SK-N-SH treated with all-trans-retinoic acid at 6 μM for 48 hours (cell line): Measurements from ENCODE around the gene ARMH1.

Experiments
- ATAC-seq: fragments of 200-7000 bp; cut with Tn5 transposase; 3 replicates; pipeline ENCODE4 v1.9.1; 2020; ENCODE audit warnings: mild to moderate bottlenecking, moderate library complexity
- ARNTL ChIP-seq: fragments of 450-650 bp; formaldehyde crosslinking; IDR thresholded peaks from 2 replicates; pipeline ENCODE4 v1.5.0; 2020; ENCODE audit warnings: low read depth, mild to moderate bottlenecking, moderate library complexity, borderline replicate concordance
- BACH2 ChIP-seq: fragments of 250-450 bp; sonication (Bioruptor Pico); IDR thresholded peaks from 2 replicates; pipeline ENCODE4 v1.9.0; 2021; ENCODE audit warnings: mild to moderate bottlenecking, borderline replicate concordance
- CREB5 ChIP-seq: fragments of 250-450 bp; sonication (Bioruptor Pico); IDR thresholded peaks from 2 replicates; pipeline ENCODE4 v1.5.1; 2020; ENCODE audit warnings: low read depth, mild to moderate bottlenecking, moderate library complexity
- CSDC2 ChIP-seq: fragments of 250-450 bp; sonication (Bioruptor Pico); IDR thresholded peaks from 2 replicates; pipeline ENCODE4 v1.5.0; 2020; ENCODE audit warnings: mild to moderate bottlenecking, moderate library complexity
- CSRNP3 ChIP-seq: fragments of 250-450 bp; sonication (Bioruptor Pico); IDR thresholded peaks from 2 replicates; pipeline ENCODE4 v1.5.1; 2021; ENCODE audit warnings: mild to moderate bottlenecking, moderate library complexity
- ESRRG ChIP-seq: fragments of 250-450 bp; sonication (Bioruptor Pico); IDR thresholded peaks from 2 replicates; pipeline ENCODE4 v1.6.1; 2021; ENCODE audit warnings: mild to moderate bottlenecking
- GLIS3 ChIP-seq: fragments of 250-450 bp; sonication (Bioruptor Pico); IDR thresholded peaks from 2 replicates; pipeline ENCODE4 v1.5.0; 2020; ENCODE audit warnings: mild to moderate bottlenecking, moderate library complexity
- ISL1 ChIP-seq: fragments of 250-450 bp; sonication (Bioruptor Pico); IDR thresholded peaks from 2 replicates; pipeline ENCODE4 v2.1.2; 2022; ENCODE audit warnings: mild to moderate bottlenecking, moderate library complexity
- OSR1 ChIP-seq: fragments of 250-450 bp; sonication (Bioruptor Pico); IDR thresholded peaks from 2 replicates; pipeline ENCODE4 v1.8.0; 2022; ENCODE audit warnings: moderate library complexity, mild to moderate bottlenecking, inconsistent platforms
- PATZ1 ChIP-seq: fragments of 250-450 bp; sonication (Bioruptor Pico); IDR thresholded peaks from 2 replicates; pipeline ENCODE4 v1.8.0; 2020; ENCODE audit warnings: mild to moderate bottlenecking, moderate library complexity, borderline replicate concordance
- POU6F1 ChIP-seq: fragments of 250-450 bp; sonication (Bioruptor Pico); IDR thresholded peaks from 2 replicates; pipeline ENCODE4 v1.8.0; 2021; ENCODE audit warnings: low read depth, mild to moderate bottlenecking, moderate library complexity, borderline replicate concordance
- PPARA ChIP-seq: fragments of 250-450 bp; sonication (Bioruptor Pico); IDR thresholded peaks from 2 replicates; pipeline ENCODE4 v1.5.0; 2020; ENCODE audit warnings: mild to moderate bottlenecking, borderline replicate concordance
- RARB ChIP-seq: fragments of 250-450 bp; sonication (Bioruptor Pico); IDR thresholded peaks from 2 replicates; pipeline ENCODE4 v1.8.0; 2021; ENCODE audit warnings: mild to moderate bottlenecking, moderate library complexity
- SNAI2 ChIP-seq: fragments of 250-450 bp; sonication (Bioruptor Pico); IDR thresholded peaks from 2 replicates; pipeline ENCODE4 v1.5.0; 2020; ENCODE audit warnings: mild to moderate bottlenecking, moderate library complexity
- TCF4 ChIP-seq: fragments of 250-450 bp; sonication (Bioruptor Pico); IDR thresholded peaks from 2 replicates; pipeline ENCODE4 v1.8.0; 2021; ENCODE audit warnings: mild to moderate bottlenecking, moderate library complexity, borderline replicate concordance
- TOX ChIP-seq: fragments of 250-450 bp; sonication (Bioruptor Pico); IDR thresholded peaks from 2 replicates; pipeline ENCODE4 v1.8.0; 2021; ENCODE audit warnings: mild to moderate bottlenecking, moderate library complexity, borderline replicate concordance
- TSHZ2 ChIP-seq: fragments of 250-450 bp; sonication (Bioruptor Pico); IDR thresholded peaks from 2 replicates; pipeline ENCODE4 v1.5.0; 2020; ENCODE audit warnings: mild to moderate bottlenecking, moderate library complexity
- ZC3H10 ChIP-seq: fragments of 250-450 bp; sonication (Bioruptor Pico); IDR thresholded peaks from 2 replicates; pipeline ENCODE4 v1.5.1; 2021; ENCODE audit warnings: mild to moderate bottlenecking, moderate library complexity
- ZFP3 ChIP-seq: fragments of 250-450 bp; sonication (Bioruptor Pico); IDR thresholded peaks from 2 replicates; pipeline ENCODE4 v1.5.0; 2020; ENCODE audit warnings: mild to moderate bottlenecking, moderate library complexity
- ZFP30 ChIP-seq: fragments of 450-650 bp; formaldehyde crosslinking; IDR thresholded peaks from 2 replicates; pipeline ENCODE4 v1.5.0; 2022; ENCODE audit warnings: mild to moderate bottlenecking, moderate library complexity
- ZNF565 ChIP-seq: fragments of 450-650 bp; formaldehyde crosslinking; conservative IDR thresholded peaks from 2 replicates; pipeline ENCODE4 v1.5.0; 2020; ENCODE audit warnings: low read depth, mild to moderate bottlenecking, moderate library complexity
- ZNF70 ChIP-seq: fragments of 450-650 bp; formaldehyde crosslinking; IDR thresholded peaks from 2 replicates; pipeline ENCODE4 v1.5.0; 2020; ENCODE audit warnings: mild to moderate bottlenecking, moderate library complexity
- ZNF8 ChIP-seq: fragments of 450-650 bp; formaldehyde crosslinking; IDR thresholded peaks from 2 replicates; pipeline ENCODE4 v1.5.0; 2020; ENCODE audit warnings: mild to moderate bottlenecking, moderate library complexity

ARMH1 gene

GRCh38 chr1:44714944-44715571 lies 40.5 kb downstream of the ARMH1 start:
- peak; percentile 91 for ATAC-seq
- TF ChIP-seq OSR1 (CRISPR knock-in tag) (no peak), POU6F1 (CRISPR knock-in tag) (no peak), SNAI2 (CRISPR knock-in tag) (no peak), PATZ1 (CRISPR knock-in tag) (no peak), PPARA (no peak), RARB (CRISPR knock-in tag) (no peak), BACH2 (no peak), ZFP3 (no peak), CSRNP3 (no peak), TCF4 (no peak), TOX (no peak), ESRRG (CRISPR knock-in tag) (no peak), CSDC2 (CRISPR knock-in tag) (no peak), ARNTL (no peak), ISL1 (CRISPR knock-in tag) (no peak)
- TF ChIP-seq, all 23 proteins: peak for 0

GRCh38 chr1:44717156-44717555 lies 42.6 kb downstream of the ARMH1 start:
- no peak for TF ChIP-seq TOX
- TF ChIP-seq TCF4: no peak
- no peak for TF ChIP-seq ARNTL
- TF ChIP-seq ISL1 (CRISPR knock-in tag): no peak
- no peak for TF ChIP-seq ZNF8 (CRISPR knock-in tag)
- TF ChIP-seq CSRNP3: no peak
- TF ChIP-seq GLIS3 (CRISPR knock-in tag): no peak
- TF ChIP-seq CSDC2 (CRISPR knock-in tag): no peak
- no peak for TF ChIP-seq SNAI2 (CRISPR knock-in tag)
- no peak for ATAC-seq

- TF ChIP-seq ZNF70 (CRISPR knock-in tag) (no peak), ZNF565 (CRISPR knock-in tag) (no peak), TOX (no peak), ARNTL (no peak), ISL1 (CRISPR knock-in tag) (no peak), TSHZ2 (CRISPR knock-in tag) (no peak), BACH2 (no peak), ZFP3 (no peak), POU6F1 (CRISPR knock-in tag) (no peak), RARB (CRISPR knock-in tag) (no peak), GLIS3 (CRISPR knock-in tag) (no peak), TCF4 (no peak), OSR1 (CRISPR knock-in tag) (no peak), CREB5 (no peak), ESRRG (CRISPR knock-in tag) (no peak), SNAI2 (CRISPR knock-in tag) (no peak), CSDC2 (CRISPR knock-in tag) (no peak), ZC3H10 (no peak), ZFP30 (CRISPR knock-in tag) (no peak), PPARA (no peak)
- no peak for ATAC-seq
Observed at GRCh38 chr1:44717653-44718052, 43.1 kb downstream of the ARMH1 start.
